ENCODE results near the gene KIAA1671.

GRCh38 chr22:25059438-25059837 lies 106.9 kb downstream of the KIAA1671 start:
- TF ChIP-seq CTCF (IDR thresholded peaks at IDR 0.05; ENCODE audit: insufficient read depth, low read length, poor library complexity, severe bottlenecking) (no peak), EZH2phosphoT487 (conservative IDR thresholded peaks at IDR 0.05; ENCODE audit: low read length) (no peak)

Measured in SU-DHL-6 (cell line).